ENCODE results near the gene FXYD6.
A peak's percentile ranks its signal among the peaks of the same experiment; 100 is the strongest.
"Not testable (repeated sequence)": the region's sequence is repeated elsewhere in the genome, so short reads cannot be mapped to it uniquely, and the experiment has no call there.

Gene FXYD6

GRCh38 chr11:117814766-117815261 lies 61.6 kb downstream of the FXYD6 start:
- DNase-seq = no peak

GRCh38 chr11:117814204-117814765 lies 62.2 kb downstream of the FXYD6 start:
- no peak for DNase-seq

- DNase-seq = not testable (repeated sequence)
These were observed 66.4 kb downstream of the FXYD6 start for GRCh38 chr11:117810056-117810451.

GRCh38 chr11:117809236-117810055 lies 67.0 kb downstream of the FXYD6 start:
- peak; percentile 37 for DNase-seq

GRCh38 chr11:117808784-117809183 lies 67.7 kb downstream of the FXYD6 start:
- DNase-seq = no peak

GRCh38 chr11:117807482-117808327 lies 68.8 kb downstream of the FXYD6 start:
- no peak for DNase-seq

GRCh38 chr11:117806846-117807245 lies 69.6 kb downstream of the FXYD6 start:
- no peak for DNase-seq

- no peak for DNase-seq
These were observed 71.4 kb downstream of the FXYD6 start for GRCh38 chr11:117805045-117805444.

- DNase-seq = no peak
These were observed 72.6 kb downstream of the FXYD6 start for GRCh38 chr11:117803896-117804295.

GRCh38 chr11:117799634-117800033 lies 76.8 kb downstream of the FXYD6 start:
- DNase-seq = no peak

GRCh38 chr11:117796872-117797529 lies 79.5 kb downstream of the FXYD6 start, which contains the start of gene DSCAML1:
Gene DSCAML1, minus strand, starts transcription at chr11:117797216. Its CDS starts 137 bp downstream, at chr11:117797079.
- DNase-seq = no peak

- DNase-seq = no peak
These were observed 80.0 kb downstream of the FXYD6 start for GRCh38 chr11:117796456-117796871.

- no peak for DNase-seq
These were observed 80.6 kb downstream of the FXYD6 start for GRCh38 chr11:117795638-117796455.

GRCh38 chr11:117794772-117795629 lies 81.5 kb downstream of the FXYD6 start:
- DNase-seq = no peak

GRCh38 chr11:117794135-117794534 lies 82.3 kb downstream of the FXYD6 start:
- no peak for DNase-seq

- DNase-seq = no peak
These were observed 82.9 kb downstream of the FXYD6 start for GRCh38 chr11:117793583-117793982.

GRCh38 chr11:117792992-117793391 lies 83.5 kb downstream of the FXYD6 start:
- no peak for DNase-seq

- no peak for DNase-seq
These were observed 84.2 kb downstream of the FXYD6 start for GRCh38 chr11:117792241-117792640.

GRCh38 chr11:117790279-117790678 lies 86.2 kb downstream of the FXYD6 start:
- DNase-seq = no peak

- no peak for DNase-seq
These were observed 87.2 kb downstream of the FXYD6 start for GRCh38 chr11:117789241-117789640.

Measured in DMS 273 treated with DMSO at 0.1 percent for 48 hours (cell line).